ENCODE measurements around the gene RANGRF. TPM values are rescaled to one million over a fixed set of nuclear protein-coding genes. Genes with fewer than 3 reads are reported as not detected.

RANGRF gene
- total RNA-seq, 1 experiment from 2014 or later: 18.0 TPM

DNA sequence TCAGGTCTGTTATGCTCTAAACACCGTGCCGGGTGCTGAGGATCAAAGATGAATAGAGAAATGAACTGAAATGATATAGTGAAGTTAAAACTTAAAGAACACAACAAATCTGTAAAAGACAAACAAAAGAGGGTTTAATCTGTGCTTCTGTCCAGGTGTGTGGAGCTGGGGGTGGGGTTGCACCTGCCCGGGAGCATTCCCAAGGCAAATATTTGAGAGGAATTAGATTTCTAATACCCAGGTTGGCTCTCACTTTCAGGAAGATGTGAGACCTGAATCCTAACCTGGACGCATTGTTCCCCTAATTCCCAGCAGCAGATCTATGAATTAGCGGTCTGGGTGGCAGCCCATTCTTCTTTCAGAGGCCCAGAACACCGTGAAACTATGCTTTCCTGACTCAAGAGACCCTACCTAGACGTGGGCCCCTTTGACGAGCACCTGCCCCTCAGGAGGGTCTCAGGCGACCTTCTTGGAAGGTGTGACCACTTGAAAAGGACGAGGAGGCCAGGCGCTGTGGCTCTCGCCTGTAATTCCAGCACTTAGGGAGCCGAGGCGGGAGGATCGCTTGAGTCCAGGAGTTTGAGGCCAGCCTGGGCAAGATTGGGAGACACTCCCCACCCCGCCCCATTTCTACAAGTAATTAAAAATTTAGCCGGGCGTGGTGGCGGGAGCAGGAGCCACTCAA, 677 bp upstream of the RANGRF start:
- Histone ChIP-seq H3K36me3 (ENCODE audit: low read depth, low read length) (no peaks in the 10 kb centered on the region), H3K9me3 (ENCODE audit: low read length) (no peaks in the 10 kb centered on the region), H3K27ac (ENCODE audit: low read length) (no peak overlapping the region), H3K4me1 (ENCODE audit: insufficient read depth, low read length) (peaks cover 6% of the 10 kb centered on the region), H3K79me2 (ENCODE audit: low read length) (no peaks in the 10 kb centered on the region), H2AFZ (ENCODE audit: low read length) (peak overlapping the region; percentile 97), H3K4me3 (ENCODE audit: low read length) (peak overlapping the region; percentile 78), H3K9ac (ENCODE audit: low read length) (peak overlapping the region; percentile 72), H3K27me3 (ENCODE audit: low read length) (no peaks in the 10 kb centered on the region), H3K9me2 (replicated peaks; ENCODE audit: low read length) (no peaks in the 10 kb centered on the region), H3F3A (ENCODE audit: low read length, unreplicated experiment) (no peaks in the 10 kb centered on the region), H4K20me1 (ENCODE audit: low read length) (no peaks in the 10 kb centered on the region), H3K4me2 (ENCODE audit: low read length) (peak overlapping the region; percentile 95)
- no peak for ATAC-seq
- CTCF ChIA-PET: interaction anchor here (0.5 to 0.9 kb wide), 2 partner anchors 13 to 40 kb away, joined by 3 to 4 read pairs; partner anchors contain the start of gene CTC1
- BruUV-seq (replicated peaks): no TSS peak
- intact Hi-C loops (cut with micrococcal nuclease): no loop called here
- TF ChIP-seq CTCF (conservative IDR thresholded peaks at IDR 0.05; ENCODE audit: low read depth, low read length): no peak
- TF ChIP-seq EZH2 (IDR thresholded peaks at IDR 0.05; ENCODE audit: low read length, unreplicated experiment): no peak
- TF ChIP-seq EZH2phosphoT487 (IDR thresholded peaks at IDR 0.05; ENCODE audit: borderline replicate concordance, low read length): no peak
- no peak for DNase-seq
- POLR2A ChIA-PET (ENCODE audit: unreplicated experiment): no interaction called here

- H3K4me3 ChIP-seq (ENCODE audit: low read length): peak overlapping the region; percentile 78
- H3K36me3 ChIP-seq (ENCODE audit: low read depth, low read length): no peaks in the 10 kb centered on the region
- ChIA-PET POLR2A (ENCODE audit: unreplicated experiment) (interaction anchor here (0.6 kb wide), 1 partner anchor 12 kb away, joined by 4 read pairs; no protein-coding TSS in a partner anchor), CTCF (interaction anchor here (0.9 kb wide), 1 partner anchor 12 kb away, joined by 4 read pairs; no protein-coding TSS in a partner anchor)
- H3K4me2 ChIP-seq (ENCODE audit: low read length): peak overlapping the region; percentile 95
- no peaks in the 10 kb centered on the region for H4K20me1 ChIP-seq (ENCODE audit: low read length)
- no TSS peak for BruUV-seq (replicated peaks)
- no peaks in the 10 kb centered on the region for H3F3A ChIP-seq (ENCODE audit: low read length, unreplicated experiment)
- H3K27ac ChIP-seq (ENCODE audit: low read length): no peak overlapping the region
- DNase-seq (no peak), ATAC-seq (no peak)
- H3K9me2 ChIP-seq (replicated peaks; ENCODE audit: low read length): no peaks in the 10 kb centered on the region
- no peaks in the 10 kb centered on the region for H3K9me3 ChIP-seq (ENCODE audit: low read length)
- H3K79me2 ChIP-seq (ENCODE audit: low read length): no peaks in the 10 kb centered on the region
- TF ChIP-seq EZH2phosphoT487 (IDR thresholded peaks at IDR 0.05; ENCODE audit: borderline replicate concordance, low read length): no peak
- no peak for TF ChIP-seq CTCF (conservative IDR thresholded peaks at IDR 0.05; ENCODE audit: low read depth, low read length)
- TF ChIP-seq EZH2 (IDR thresholded peaks at IDR 0.05; ENCODE audit: low read length, unreplicated experiment): no peak
- intact Hi-C loops (cut with micrococcal nuclease): no loop called here
- no peaks in the 10 kb centered on the region for H3K27me3 ChIP-seq (ENCODE audit: low read length)
- peak overlapping the region; percentile 97 for H2AFZ ChIP-seq (ENCODE audit: low read length)
- peak overlapping the region; percentile 72; the same call in 1 of the 2 replicates for H3K9ac ChIP-seq (ENCODE audit: low read length)
- peaks cover 6% of the 10 kb centered on the region for H3K4me1 ChIP-seq (ENCODE audit: insufficient read depth, low read length)
These were observed 580 bp downstream of the RANGRF start for GRCh38 chr17:8289103-8289397.

DNA sequence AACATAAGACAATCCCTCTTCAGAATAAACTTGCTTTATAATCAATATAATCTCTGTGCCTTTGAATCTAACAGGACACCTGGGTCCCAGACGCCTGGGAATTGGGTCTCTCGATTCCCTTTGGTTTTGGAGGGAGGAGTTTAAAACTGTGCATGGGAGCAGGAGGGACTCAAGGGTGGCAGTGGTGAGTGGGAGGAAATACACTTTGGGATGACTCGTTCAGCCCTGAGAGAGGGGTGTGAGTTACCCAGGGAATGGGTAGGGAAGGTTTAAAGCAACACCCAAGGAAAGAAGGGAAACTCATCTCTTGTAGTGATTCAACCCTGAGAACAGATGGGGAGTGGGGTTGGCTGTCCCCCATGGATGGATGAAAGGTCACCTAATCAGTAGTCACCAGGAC, 1.6 kb downstream of the RANGRF start:
- BruUV-seq (replicated peaks): no TSS peak
- H3K36me3 ChIP-seq (ENCODE audit: low read depth, low read length): no peaks in the 10 kb centered on the region
- intact Hi-C loops (cut with micrococcal nuclease): no loop called here
- no peaks in the 10 kb centered on the region for H3F3A ChIP-seq (ENCODE audit: low read length, unreplicated experiment)
- no peak for ATAC-seq
- POLR2A ChIA-PET (ENCODE audit: unreplicated experiment): no interaction called here
- H3K9ac ChIP-seq (ENCODE audit: low read length): no peak overlapping the region
- no peaks in the 10 kb centered on the region for H3K79me2 ChIP-seq (ENCODE audit: low read length)
- H3K4me1 ChIP-seq (ENCODE audit: insufficient read depth, low read length): peaks cover 6% of the 10 kb centered on the region
- no peaks in the 10 kb centered on the region for H3K9me3 ChIP-seq (ENCODE audit: low read length)
- no peaks in the 10 kb centered on the region for H3K27me3 ChIP-seq (ENCODE audit: low read length)
- TF ChIP-seq EZH2phosphoT487 (IDR thresholded peaks at IDR 0.05; ENCODE audit: borderline replicate concordance, low read length) (no peak), CTCF (conservative IDR thresholded peaks at IDR 0.05; ENCODE audit: low read depth, low read length) (no peak), EZH2 (IDR thresholded peaks at IDR 0.05; ENCODE audit: low read length, unreplicated experiment) (no peak)
- H3K4me3 ChIP-seq (ENCODE audit: low read length): no peak overlapping the region
- H3K4me2 ChIP-seq (ENCODE audit: low read length): 0 out of 2 replicates have a peak overlapping the region, but pooled peaks have one; percentile 95
- H3K27ac ChIP-seq (ENCODE audit: low read length): no peak overlapping the region
- CTCF ChIA-PET: no interaction called here
- peak; percentile 34 for DNase-seq
- H3K9me2 ChIP-seq (replicated peaks; ENCODE audit: low read length): no peaks in the 10 kb centered on the region
- no peak overlapping the region for H2AFZ ChIP-seq (ENCODE audit: low read length)
- H4K20me1 ChIP-seq (ENCODE audit: low read length): no peaks in the 10 kb centered on the region
